HG03457 (cell line): ENCODE measurements around the gene JAKMIP2.
A peak's percentile ranks its signal among the peaks of the same experiment; 100 is the strongest.
"Not testable (repeated sequence)": the region's sequence is repeated elsewhere in the genome, so short reads cannot be mapped to it uniquely, and the experiment has no call there.

Experiments used
- ATAC-seq: cut with Tn5 transposase; IDR thresholded peaks from one replicate; pipeline ENCODE4 v1.9.1; 2021; ENCODE audit warnings: moderate number of reproducible peaks; ENCODE audit not compliant: unreplicated experiment

JAKMIP2 gene

GRCh38 chr5:147782110-147783028 lies at the start of gene JAKMIP2:
Gene JAKMIP2 (minus strand): TSS chr5:147782728. CDS start chr5:147671806, 110,922 bp downstream.
- ATAC-seq, result peak; percentile 63

GRCh38 chr5:147831465-147831864 lies 48.9 kb upstream of the JAKMIP2 start, which contains the start of gene SPINK1:
Gene SPINK1 (minus strand): TSS chr5:147831671. CDS start chr5:147831577, 94 bp downstream.
- no peak for ATAC-seq

GRCh38 chr5:147830035-147830434 lies 47.5 kb upstream of the JAKMIP2 start:
- no peak for ATAC-seq

GRCh38 chr5:147827017-147827416 lies 44.5 kb upstream of the JAKMIP2 start:
- not testable (repeated sequence) for ATAC-seq

- ATAC-seq, result no peak
Observed at GRCh38 chr5:147826361-147826760, 43.8 kb upstream of the JAKMIP2 start.

DNA sequence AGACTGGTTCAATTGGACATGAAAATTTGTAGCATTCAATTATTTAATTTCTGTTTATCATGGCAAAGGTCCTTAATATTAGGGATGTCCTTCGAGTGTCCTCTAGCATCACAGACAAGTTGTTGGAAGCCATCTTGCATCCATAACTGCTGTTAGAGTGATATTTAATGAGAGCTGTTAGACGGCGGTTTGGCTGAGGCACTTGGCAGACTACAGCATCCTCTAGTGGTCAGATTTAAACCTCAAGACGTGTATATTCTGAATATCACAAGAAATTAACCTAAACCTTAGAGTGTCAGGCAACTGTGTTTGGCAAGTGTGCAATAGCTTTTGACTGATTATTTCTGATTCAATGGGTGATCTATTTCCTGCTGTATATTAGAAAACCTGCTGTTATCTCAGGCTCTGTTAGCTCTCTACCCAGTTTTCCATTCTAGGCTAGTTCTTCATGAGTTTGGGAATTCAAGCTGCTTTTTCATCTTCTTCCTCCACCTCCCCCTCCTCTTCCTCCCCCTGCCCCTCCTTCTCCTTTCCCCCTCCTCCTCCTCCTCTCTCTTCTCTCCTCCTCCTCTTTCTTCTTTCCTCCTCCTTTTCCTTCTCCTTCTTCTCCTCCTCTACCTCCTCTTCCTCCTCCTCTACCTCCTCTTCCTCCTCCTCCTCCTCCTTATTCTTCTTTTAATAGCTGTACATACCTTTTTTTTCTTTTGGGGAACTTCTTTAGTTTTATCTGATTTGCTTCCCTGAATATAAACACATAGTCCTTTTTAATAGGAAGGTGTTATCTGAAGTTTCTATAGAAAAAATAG lies 40.4 kb upstream of the JAKMIP2 start:
- ATAC-seq, result peak; percentile 94

DNA sequence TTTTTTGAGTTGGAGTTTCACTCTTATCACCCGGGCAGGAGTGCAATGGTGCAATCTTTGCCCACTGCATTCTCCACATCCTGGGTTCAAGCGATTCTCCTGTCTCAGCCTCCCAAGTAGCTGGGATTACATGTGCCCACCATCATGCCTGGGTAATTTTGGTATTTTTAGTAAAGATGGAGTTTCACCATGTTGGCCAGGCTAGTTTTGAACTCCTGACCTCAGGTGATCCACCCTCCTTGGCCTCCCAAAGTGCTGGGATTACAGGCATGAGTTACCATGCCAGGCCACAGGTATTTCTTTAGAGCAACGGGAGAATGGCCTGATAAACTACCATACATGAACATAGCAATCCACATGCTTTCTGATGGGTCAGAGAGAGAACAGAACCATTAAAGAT lies 39.7 kb upstream of the JAKMIP2 start:
- not testable (repeated sequence) for ATAC-seq

GRCh38 chr5:147821766-147822165 lies 39.2 kb upstream of the JAKMIP2 start:
- ATAC-seq, result no peak

- no peak for ATAC-seq
Observed at GRCh38 chr5:147819261-147819770, 36.8 kb upstream of the JAKMIP2 start.

GRCh38 chr5:147818290-147818689 lies 35.8 kb upstream of the JAKMIP2 start:
- no peak for ATAC-seq

GRCh38 chr5:147813696-147814095 lies 31.2 kb upstream of the JAKMIP2 start:
- no peak for ATAC-seq

DNA sequence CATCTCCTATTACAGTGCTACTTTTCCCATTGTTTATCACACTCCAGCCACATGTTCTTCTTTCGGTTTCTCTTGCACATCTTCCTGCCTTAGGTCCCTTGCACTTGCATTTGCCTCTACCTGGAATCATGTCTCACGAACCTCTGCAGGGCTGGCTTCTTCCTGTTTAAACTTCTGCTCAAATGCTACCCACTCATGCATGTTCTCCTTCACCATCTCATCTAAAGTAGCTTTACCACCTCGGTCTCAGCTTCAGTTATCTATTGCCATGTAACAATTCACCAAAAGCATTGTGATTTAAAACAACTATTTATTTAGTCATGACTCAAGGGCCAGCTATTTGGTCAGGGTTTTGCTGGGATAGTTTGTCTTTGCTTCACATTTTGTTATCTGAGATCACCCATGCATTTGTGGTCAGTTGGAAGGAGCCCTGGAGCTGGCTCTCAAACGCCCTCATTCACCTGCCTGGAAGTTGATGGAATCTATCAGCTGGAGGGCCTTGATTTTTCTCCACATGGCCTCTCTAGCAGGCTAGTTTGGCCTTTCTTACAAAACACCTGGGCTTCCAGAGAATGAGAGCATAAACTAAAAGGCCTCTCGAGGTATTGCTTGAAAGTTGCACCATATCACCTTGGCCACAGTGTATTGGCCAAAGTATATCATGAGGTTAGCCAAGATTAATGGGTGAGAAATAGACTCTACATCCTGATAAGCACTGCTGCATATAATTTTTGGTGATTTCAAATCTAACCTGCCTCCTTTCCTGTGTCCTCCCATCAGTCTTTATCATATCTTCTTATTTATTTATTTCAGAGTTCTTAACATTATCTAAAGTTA lies 27.5 kb upstream of the JAKMIP2 start:
- ATAC-seq, result no peak

GRCh38 chr5:147805030-147805454 lies 22.5 kb upstream of the JAKMIP2 start:
- peak; percentile 83 for ATAC-seq

GRCh38 chr5:147804334-147804733 lies 21.8 kb upstream of the JAKMIP2 start:
- ATAC-seq, result no peak

DNA sequence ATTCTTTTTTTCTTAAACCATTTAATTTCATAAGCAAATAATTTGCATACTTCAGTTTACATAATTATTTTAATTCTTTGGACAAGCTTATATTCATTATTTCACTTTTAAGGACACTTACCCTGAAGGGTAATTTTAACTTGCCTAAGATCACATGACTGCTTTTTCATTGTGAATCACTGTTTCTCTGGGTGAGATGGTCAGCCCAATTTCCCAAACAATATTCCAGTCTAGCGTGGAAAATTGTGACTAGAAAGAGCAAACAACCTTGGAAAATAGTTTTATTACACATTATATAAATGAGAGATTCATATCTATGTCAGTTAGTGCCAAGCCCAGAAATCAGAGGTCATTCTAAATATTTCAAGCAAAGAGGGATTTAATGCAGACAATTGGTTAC lies 21.4 kb upstream of the JAKMIP2 start:
- ATAC-seq, result no peak

DNA sequence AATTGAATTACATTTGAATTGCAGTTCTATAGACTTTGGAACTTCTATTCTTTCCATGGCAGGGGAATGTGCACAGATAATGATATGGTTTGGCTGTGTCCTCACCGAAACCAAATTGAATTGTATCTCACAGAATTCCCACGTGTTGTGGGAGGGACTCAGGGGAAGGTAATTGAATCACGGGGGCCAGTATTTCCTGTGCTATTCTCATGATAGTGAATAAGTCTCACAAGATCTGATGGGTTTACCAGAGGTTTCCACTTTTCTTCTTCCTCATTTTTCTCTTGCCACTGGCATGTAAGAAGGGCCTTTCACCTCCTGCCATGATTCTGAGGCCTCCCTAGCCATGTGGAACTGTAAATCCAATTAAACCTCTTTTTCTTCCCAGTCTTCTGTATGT lies 20.6 kb upstream of the JAKMIP2 start:
- ATAC-seq, result not testable (repeated sequence)

- no peak for ATAC-seq
Observed at GRCh38 chr5:147801461-147801860, 18.9 kb upstream of the JAKMIP2 start.

GRCh38 chr5:147800491-147800890 lies 18.0 kb upstream of the JAKMIP2 start:
- ATAC-seq, result no peak

GRCh38 chr5:147796556-147797308 lies 14.2 kb upstream of the JAKMIP2 start:
- no peak for ATAC-seq

GRCh38 chr5:147791181-147791580 lies 8.7 kb upstream of the JAKMIP2 start:
- ATAC-seq, result no peak
